H9 (cell line): Measurements from ENCODE around the gene SUMF1. TPM values are rescaled to one million over a fixed set of nuclear protein-coding genes. Genes with fewer than 3 reads are reported as not detected.
A peak's percentile ranks its signal among the peaks of the same experiment; 100 is the strongest.

Experiments used
- DNase-seq: peaks from one replicate; pipeline ENCODE4 v3.0.0-alpha.2; 2017
- H2AFZ ChIP-seq: one replicate; pipeline ENCODE4 v1.6.1; 2013; ENCODE audit warnings: mild to moderate bottlenecking, low read length, control low read depth, moderate library complexity
- H2AK5ac ChIP-seq: 2 replicates; pipeline ENCODE4 v1.6.1; 2013; ENCODE audit warnings: low read length, control low read depth, mixed read lengths; ENCODE audit not compliant: insufficient read length
- H2BK120ac ChIP-seq: one replicate; pipeline ENCODE4 v1.6.1; 2013; ENCODE audit warnings: low read depth, mild to moderate bottlenecking, low read length, control low read depth, inconsistent platforms; ENCODE audit not compliant: poor library complexity, severe bottlenecking
- H2BK12ac ChIP-seq: 2 replicates; pipeline ENCODE4 v1.6.1; 2013; ENCODE audit warnings: low read length, control low read depth, mixed read lengths, low read depth; ENCODE audit not compliant: insufficient read length
- H2BK15ac ChIP-seq: 2 replicates; pipeline ENCODE4 v1.6.1; 2013; ENCODE audit warnings: low read depth, low read length, control low read depth
- H2BK20ac ChIP-seq: one replicate; pipeline ENCODE4 v1.6.1; 2013; ENCODE audit warnings: low read depth, mild to moderate bottlenecking, low read length, control low read depth, inconsistent platforms; ENCODE audit not compliant: poor library complexity, severe bottlenecking
- H2BK5ac ChIP-seq: 2 replicates; pipeline ENCODE4 v1.6.1; 2013; ENCODE audit warnings: low read length, control low read depth, mixed read lengths; ENCODE audit not compliant: insufficient read length
- H3K14ac ChIP-seq: 2 replicates; pipeline ENCODE4 v1.6.1; 2013; ENCODE audit warnings: low read length, control low read depth; ENCODE audit not compliant: insufficient read depth
- H3K18ac ChIP-seq: 2 replicates; pipeline ENCODE4 v1.6.1; 2013; ENCODE audit warnings: low read depth, mild to moderate bottlenecking, mixed read lengths, low read length, control low read depth; ENCODE audit not compliant: insufficient read length
- H3K23ac ChIP-seq: 2 replicates; pipeline ENCODE4 v1.6.1; 2013; ENCODE audit warnings: low read length, control low read depth, mixed read lengths, low read depth; ENCODE audit not compliant: insufficient read length
- H3K23me2 ChIP-seq: 2 replicates; pipeline ENCODE4 v1.6.1; 2013; ENCODE audit warnings: low read depth, mild to moderate bottlenecking, mixed read lengths, low read length, control low read depth; ENCODE audit not compliant: insufficient read length, poor library complexity, severe bottlenecking
- H3K27ac ChIP-seq: 2 replicates; pipeline ENCODE4 v1.5.1; 2013; ENCODE audit warnings: low read length, control low read depth, mixed read lengths, low read depth; ENCODE audit not compliant: insufficient read length
- H3K27me3 ChIP-seq: 2 replicates; pipeline ENCODE4 v1.6.1; 2013; ENCODE audit warnings: low read length, control low read depth, inconsistent platforms; ENCODE audit not compliant: insufficient read depth
- H3K4ac ChIP-seq: 2 replicates; pipeline ENCODE4 v1.6.1; 2013; ENCODE audit warnings: low read depth, mild to moderate bottlenecking, control low read depth, inconsistent platforms, low read length, moderate library complexity
- H3K4me1 ChIP-seq: 2 replicates; pipeline ENCODE4 v1.6.1; 2013; ENCODE audit warnings: low read length, control low read depth, inconsistent platforms; ENCODE audit not compliant: insufficient read depth
- H3K4me2 ChIP-seq: 2 replicates; pipeline ENCODE4 v1.6.1; 2013; ENCODE audit warnings: low read length, control low read depth, mixed read lengths; ENCODE audit not compliant: insufficient read length, insufficient read depth
- H3K56ac ChIP-seq: 2 replicates; pipeline ENCODE4 v1.6.1; 2013; ENCODE audit warnings: low read depth, mild to moderate bottlenecking, mixed read lengths, low read length, control low read depth; ENCODE audit not compliant: insufficient read length
- H3K79me1 ChIP-seq: 2 replicates; pipeline ENCODE4 v1.6.1; 2013; ENCODE audit warnings: low read depth, mild to moderate bottlenecking, moderate library complexity, low read length, control low read depth, inconsistent platforms; ENCODE audit not compliant: insufficient read depth, poor library complexity, severe bottlenecking
- H3K79me2 ChIP-seq: 2 replicates; pipeline ENCODE4 v1.6.1; 2013; ENCODE audit warnings: low read length, control low read depth, inconsistent platforms; ENCODE audit not compliant: insufficient read depth
- H3K9ac ChIP-seq: 2 replicates; pipeline ENCODE4 v1.6.1; 2013; ENCODE audit warnings: low read length, control low read depth, mixed read lengths; ENCODE audit not compliant: insufficient read length; ENCODE audit errors: extremely low read depth
- H3K9me3 ChIP-seq: one replicate; pipeline ENCODE4 v1.6.1; 2013; ENCODE audit warnings: low read depth, low read length, inconsistent platforms; ENCODE audit not compliant: control insufficient read depth
- H3T11ph ChIP-seq: one replicate; pipeline ENCODE4 v1.6.1; 2013; ENCODE audit warnings: mild to moderate bottlenecking, low read length, control low read depth, inconsistent platforms
- H4K20me1 ChIP-seq: one replicate; pipeline ENCODE4 v1.6.1; 2013; ENCODE audit not compliant: control insufficient read depth, insufficient read length, insufficient read depth
- H4K5ac ChIP-seq: 2 replicates; pipeline ENCODE4 v1.6.1; 2013; ENCODE audit warnings: low read depth, mild to moderate bottlenecking, mixed read lengths, low read length, control low read depth; ENCODE audit not compliant: insufficient read length
- H4K8ac ChIP-seq: replicated peaks from 2 replicates; pipeline ENCODE4 v1.6.1; 2013; ENCODE audit warnings: low read length, control low read depth, mixed read lengths, low read depth; ENCODE audit not compliant: insufficient read length
- H4K91ac ChIP-seq: 2 replicates; pipeline ENCODE4 v1.6.1; 2013; ENCODE audit warnings: low read depth, mild to moderate bottlenecking, moderate library complexity, mixed read lengths, low read length, control low read depth; ENCODE audit not compliant: insufficient read length
- H3K27ac Mint-ChIP-seq, 3 experiments: 2 replicates in 2 of 3; 3 replicates in 1 of 3; pipeline ENCODE4 v1.8.0; 2020 to 2021; ENCODE audit warnings: mixed read lengths in 3 of 3, mild to moderate bottlenecking in 1 of 3, moderate library complexity in 1 of 3
- H3K27me3 Mint-ChIP-seq: 2 replicates; pipeline ENCODE4 v1.8.0; 2021; ENCODE audit warnings: low read depth, mild to moderate bottlenecking, moderate library complexity, mixed read lengths
- H3K36me3 Mint-ChIP-seq, 3 experiments: 2 replicates in 2 of 3; 3 replicates in 1 of 3; pipeline ENCODE4 v1.8.0; 2020 to 2021; ENCODE audit warnings: low read depth in 3 of 3, mixed read lengths in 3 of 3; ENCODE audit not compliant: insufficient read depth in 1 of 3
- H3K4me1 Mint-ChIP-seq, 2 experiments: 2 replicates each; pipeline ENCODE4 v1.8.0; 2020; ENCODE audit warnings: mixed read lengths in 2 of 2
- H3K4me3 Mint-ChIP-seq, 2 experiments: 2 replicates in 1 of 2; 3 replicates in 1 of 2; pipeline ENCODE4 v1.8.0; 2020 to 2021; ENCODE audit warnings: mild to moderate bottlenecking in 2 of 2, mixed read lengths in 2 of 2, moderate library complexity in 1 of 2
- H3K9me3 Mint-ChIP-seq, 2 experiments: 2 replicates in 1 of 2; 3 replicates in 1 of 2; pipeline ENCODE4 v1.8.0; 2020; ENCODE audit warnings: mild to moderate bottlenecking in 2 of 2, mixed read lengths in 2 of 2, moderate library complexity in 1 of 2
- WGBS: extraction: QIAGEN DNeasy Blood & Tissue Kit; methylation state at CpG from one replicate; pipeline ENCODE4 v1.1.7; 2013; ENCODE audit warnings: missing lambda C conversion rate, low lambda C conversion rate, mixed read lengths; ENCODE audit not compliant: insufficient read length; ENCODE audit errors: extremely low coverage; 5-methylcytosine and 5-hydroxymethylcytosine counted together
- total RNA-seq: library from RNA; stranded (reverse); gene quantifications from 2 replicates; pipeline ENCODE4 v1.2.1, GENCODE V29; 2021
- TF ChIP-seq, protein P1 (sequence below): fragments of 200-600 bp; sonication (generic); conservative IDR thresholded peaks from 3 replicates; pipeline ENCODE4 v1.8.0; 2021; ENCODE audit warnings: antibody characterized with exemption, mild to moderate bottlenecking

The SUMF1 gene
- total RNA-seq, 1 experiment from 2014 or later = 9.5 TPM

DNA sequence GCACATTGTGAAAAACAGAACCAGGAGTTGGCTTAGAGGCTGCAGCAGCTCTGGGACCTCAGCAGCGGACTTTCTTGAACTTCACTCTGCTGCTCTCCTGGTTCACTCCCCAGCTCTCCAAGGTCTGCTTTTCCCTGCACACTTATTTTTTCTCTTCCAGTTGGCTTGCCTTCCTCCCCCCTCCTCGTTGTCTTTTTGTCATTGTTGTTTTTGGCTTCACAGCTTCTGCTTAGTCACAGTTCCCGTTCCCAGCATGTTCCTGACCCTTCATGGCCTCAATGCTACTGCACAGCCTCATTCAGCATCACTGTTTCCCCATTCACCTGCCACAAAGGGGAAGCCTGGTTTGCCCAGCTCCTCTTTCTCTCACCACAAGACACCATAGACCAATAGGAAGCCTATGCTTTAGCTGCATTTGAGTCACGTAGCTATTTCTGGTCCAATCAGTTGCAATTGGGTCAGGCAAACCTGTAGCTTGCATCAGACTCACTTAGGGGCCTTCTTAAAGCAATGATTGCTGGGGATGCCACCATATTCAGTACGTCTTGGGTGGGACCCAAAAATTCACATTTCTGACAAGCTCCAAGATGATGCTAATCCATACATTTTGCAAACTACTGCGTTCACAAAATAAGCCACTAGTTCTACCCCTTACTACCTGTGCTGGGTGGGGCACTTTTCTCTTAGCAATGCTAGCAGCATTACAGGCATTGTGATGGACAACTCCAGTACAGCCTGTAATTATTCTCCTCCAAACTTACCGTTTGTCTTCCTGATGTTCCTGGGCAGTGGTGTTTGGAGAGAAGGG, 7.8 kb upstream of the SUMF1 start:
- no peaks in the 10 kb centered on the region for H3K36me3 Mint-ChIP-seq

More for the DNA sequence above, 7.8 kb upstream of the SUMF1 start:
- H3K4me2 ChIP-seq = no peak overlapping the region
- no peaks in the 10 kb centered on the region for H3K23me2 ChIP-seq
- H3K56ac ChIP-seq = no peak overlapping the region
- no peak overlapping the region for H3K23ac ChIP-seq
- no peak overlapping the region for H4K8ac ChIP-seq
- Mint-ChIP-seq H3K4me3 (no peak overlapping the region), H3K4me1 (peaks cover 3 to 4% of the 10 kb centered on the region in 2 experiments), H3K27ac (peak overlapping the region in 1 of 3 experiments; percentile 81; a peak in 1 of 7 replicates), H3K9me3 (no peaks in the 10 kb centered on the region), H3K27me3 (peaks cover 14% of the 10 kb centered on the region)
- H3T11ph ChIP-seq = no peak overlapping the region
- H3K79me2 ChIP-seq = no peaks in the 10 kb centered on the region
- no peaks in the 10 kb centered on the region for H3K9me3 ChIP-seq
- H2AK5ac ChIP-seq = no peak overlapping the region
- H3K27ac ChIP-seq = no peak overlapping the region
- no peak overlapping the region for H2AFZ ChIP-seq
- no CpG with 5 or more reads among the region's 7 CpGs for WGBS
- no peak overlapping the region for H2BK20ac ChIP-seq
- H4K5ac ChIP-seq = no peak overlapping the region
- H3K14ac ChIP-seq = no peak overlapping the region
- H4K20me1 ChIP-seq = no peaks in the 10 kb centered on the region
- H2BK120ac ChIP-seq = no peak overlapping the region
- H3K4me1 ChIP-seq = peaks cover 3% of the 10 kb centered on the region; the same call in 1 of the 2 replicates
- no peak overlapping the region for H3K18ac ChIP-seq
- no peak overlapping the region for H3K4ac ChIP-seq
- H4K91ac ChIP-seq = no peak overlapping the region
- H3K79me1 ChIP-seq = no peaks in the 10 kb centered on the region
- TF ChIP-seq, protein P1, sequence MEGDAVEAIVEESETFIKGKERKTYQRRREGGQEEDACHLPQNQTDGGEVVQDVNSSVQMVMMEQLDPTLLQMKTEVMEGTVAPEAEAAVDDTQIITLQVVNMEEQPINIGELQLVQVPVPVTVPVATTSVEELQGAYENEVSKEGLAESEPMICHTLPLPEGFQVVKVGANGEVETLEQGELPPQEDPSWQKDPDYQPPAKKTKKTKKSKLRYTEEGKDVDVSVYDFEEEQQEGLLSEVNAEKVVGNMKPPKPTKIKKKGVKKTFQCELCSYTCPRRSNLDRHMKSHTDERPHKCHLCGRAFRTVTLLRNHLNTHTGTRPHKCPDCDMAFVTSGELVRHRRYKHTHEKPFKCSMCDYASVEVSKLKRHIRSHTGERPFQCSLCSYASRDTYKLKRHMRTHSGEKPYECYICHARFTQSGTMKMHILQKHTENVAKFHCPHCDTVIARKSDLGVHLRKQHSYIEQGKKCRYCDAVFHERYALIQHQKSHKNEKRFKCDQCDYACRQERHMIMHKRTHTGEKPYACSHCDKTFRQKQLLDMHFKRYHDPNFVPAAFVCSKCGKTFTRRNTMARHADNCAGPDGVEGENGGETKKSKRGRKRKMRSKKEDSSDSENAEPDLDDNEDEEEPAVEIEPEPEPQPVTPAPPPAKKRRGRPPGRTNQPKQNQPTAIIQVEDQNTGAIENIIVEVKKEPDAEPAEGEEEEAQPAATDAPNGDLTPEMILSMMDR = no peak
- no peaks in the 10 kb centered on the region for H3K27me3 ChIP-seq
- DNase-seq = no peak
- no peak overlapping the region for H3K9ac ChIP-seq
- H2BK15ac ChIP-seq = no peak overlapping the region
- no peak overlapping the region for H2BK5ac ChIP-seq
- H2BK12ac ChIP-seq = no peak overlapping the region
